ENCODE measurements around the gene SP2.

The SP2 gene

GRCh38 chr17:47851764-47852112 lies 44.3 kb upstream of the SP2 start:
- no peak for DNase-seq (ENCODE audit: low read depth in 2 of 2)
- no peak overlapping the region for H3K4me3 ChIP-seq (replicated peaks in 1 of 2; ENCODE audit: low read depth in 2 of 2, low read length in 2 of 2)
- TF ChIP-seq CTCF (IDR thresholded peaks at IDR 0.05; ENCODE audit: low read depth, low read length): no peak

GRCh38 chr17:47852113-47852949 lies 43.7 kb upstream of the SP2 start:
- no peak for DNase-seq (ENCODE audit: low read depth in 2 of 2)
- no peak for TF ChIP-seq CTCF (IDR thresholded peaks at IDR 0.05; ENCODE audit: low read depth, low read length)
- no peak overlapping the region for H3K4me3 ChIP-seq (replicated peaks in 1 of 2; ENCODE audit: low read depth in 2 of 2, low read length in 2 of 2)

- no peak overlapping the region for H3K4me3 ChIP-seq (replicated peaks in 1 of 2; ENCODE audit: low read depth in 2 of 2, low read length in 2 of 2)
- no peak for TF ChIP-seq CTCF (IDR thresholded peaks at IDR 0.05; ENCODE audit: low read depth, low read length)
- DNase-seq (ENCODE audit: low read depth in 2 of 2): no peak
Measured at GRCh38 chr17:47853616-47854015, 42.4 kb upstream of the SP2 start.

- no peak overlapping the region for H3K4me3 ChIP-seq (replicated peaks in 1 of 2; ENCODE audit: low read depth in 2 of 2, low read length in 2 of 2)
- TF ChIP-seq CTCF (IDR thresholded peaks at IDR 0.05; ENCODE audit: low read depth, low read length): no peak
- DNase-seq (ENCODE audit: low read depth in 2 of 2): peak in 1 of 2 donors; percentile 39
Measured at GRCh38 chr17:47855737-47856136, 40.3 kb upstream of the SP2 start.

- DNase-seq (ENCODE audit: low read depth in 2 of 2): no peak
- H3K4me3 ChIP-seq (replicated peaks in 1 of 2; ENCODE audit: low read depth in 2 of 2, low read length in 2 of 2): no peak overlapping the region
- TF ChIP-seq CTCF (IDR thresholded peaks at IDR 0.05; ENCODE audit: low read depth, low read length): no peak
Measured at GRCh38 chr17:47856830-47857229, 39.2 kb upstream of the SP2 start.

GRCh38 chr17:47857551-47858455 lies 38.2 kb upstream of the SP2 start:
- no peak for DNase-seq (ENCODE audit: low read depth in 2 of 2)
- no peak for TF ChIP-seq CTCF (IDR thresholded peaks at IDR 0.05; ENCODE audit: low read depth, low read length)
- H3K4me3 ChIP-seq (replicated peaks in 1 of 2; ENCODE audit: low read depth in 2 of 2, low read length in 2 of 2): no peak overlapping the region
